ENCODE data around the gene P2RY2.

DNA sequence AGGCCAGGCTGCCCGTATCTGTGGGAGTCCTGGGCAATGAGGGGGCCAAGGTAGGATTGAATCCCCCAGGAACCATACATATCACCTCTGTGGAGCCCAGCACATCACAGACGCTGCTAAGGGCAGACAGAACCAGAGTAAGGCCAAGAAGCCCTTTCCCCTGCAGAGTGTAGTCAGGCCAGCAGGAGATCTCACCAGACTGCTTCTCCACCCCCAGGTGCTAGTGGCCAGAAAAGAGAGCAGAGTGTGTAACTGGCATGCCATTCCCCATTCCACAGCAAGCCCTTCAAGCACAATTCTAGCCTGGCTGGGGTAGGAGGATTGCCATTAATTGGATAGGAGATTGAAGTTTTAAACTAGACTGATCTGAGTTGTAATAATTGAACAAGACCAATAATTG is 47.9 kb upstream of the P2RY2 start:
- no peak for TF ChIP-seq EP300 (IDR thresholded peaks at IDR 0.05; ENCODE audit: borderline replicate concordance in 1 of 2, low read depth in 1 of 2, low read length in 1 of 2)
- no peak for TF ChIP-seq RAD21 (IDR thresholded peaks at IDR 0.05; ENCODE audit: low read length)
- TF ChIP-seq, protein P1, sequence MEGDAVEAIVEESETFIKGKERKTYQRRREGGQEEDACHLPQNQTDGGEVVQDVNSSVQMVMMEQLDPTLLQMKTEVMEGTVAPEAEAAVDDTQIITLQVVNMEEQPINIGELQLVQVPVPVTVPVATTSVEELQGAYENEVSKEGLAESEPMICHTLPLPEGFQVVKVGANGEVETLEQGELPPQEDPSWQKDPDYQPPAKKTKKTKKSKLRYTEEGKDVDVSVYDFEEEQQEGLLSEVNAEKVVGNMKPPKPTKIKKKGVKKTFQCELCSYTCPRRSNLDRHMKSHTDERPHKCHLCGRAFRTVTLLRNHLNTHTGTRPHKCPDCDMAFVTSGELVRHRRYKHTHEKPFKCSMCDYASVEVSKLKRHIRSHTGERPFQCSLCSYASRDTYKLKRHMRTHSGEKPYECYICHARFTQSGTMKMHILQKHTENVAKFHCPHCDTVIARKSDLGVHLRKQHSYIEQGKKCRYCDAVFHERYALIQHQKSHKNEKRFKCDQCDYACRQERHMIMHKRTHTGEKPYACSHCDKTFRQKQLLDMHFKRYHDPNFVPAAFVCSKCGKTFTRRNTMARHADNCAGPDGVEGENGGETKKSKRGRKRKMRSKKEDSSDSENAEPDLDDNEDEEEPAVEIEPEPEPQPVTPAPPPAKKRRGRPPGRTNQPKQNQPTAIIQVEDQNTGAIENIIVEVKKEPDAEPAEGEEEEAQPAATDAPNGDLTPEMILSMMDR (IDR thresholded peaks at IDR 0.05) = no peak
- TF ChIP-seq, protein P2, sequence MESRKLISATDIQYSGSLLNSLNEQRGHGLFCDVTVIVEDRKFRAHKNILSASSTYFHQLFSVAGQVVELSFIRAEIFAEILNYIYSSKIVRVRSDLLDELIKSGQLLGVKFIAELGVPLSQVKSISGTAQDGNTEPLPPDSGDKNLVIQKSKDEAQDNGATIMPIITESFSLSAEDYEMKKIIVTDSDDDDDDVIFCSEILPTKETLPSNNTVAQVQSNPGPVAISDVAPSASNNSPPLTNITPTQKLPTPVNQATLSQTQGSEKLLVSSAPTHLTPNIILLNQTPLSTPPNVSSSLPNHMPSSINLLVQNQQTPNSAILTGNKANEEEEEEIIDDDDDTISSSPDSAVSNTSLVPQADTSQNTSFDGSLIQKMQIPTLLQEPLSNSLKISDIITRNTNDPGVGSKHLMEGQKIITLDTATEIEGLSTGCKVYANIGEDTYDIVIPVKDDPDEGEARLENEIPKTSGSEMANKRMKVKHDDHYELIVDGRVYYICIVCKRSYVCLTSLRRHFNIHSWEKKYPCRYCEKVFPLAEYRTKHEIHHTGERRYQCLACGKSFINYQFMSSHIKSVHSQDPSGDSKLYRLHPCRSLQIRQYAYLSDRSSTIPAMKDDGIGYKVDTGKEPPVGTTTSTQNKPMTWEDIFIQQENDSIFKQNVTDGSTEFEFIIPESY (IDR thresholded peaks at IDR 0.05; ENCODE audit: borderline replicate concordance, low read depth) = no peak
- TF ChIP-seq FOSL2 (IDR thresholded peaks at IDR 0.05; ENCODE audit: borderline replicate concordance, low read depth) = no peak
- TF ChIP-seq POLR2AphosphoS5 (IDR thresholded peaks at IDR 0.05; ENCODE audit: low read depth, low read length) = no peak
- TF ChIP-seq, protein P3, sequence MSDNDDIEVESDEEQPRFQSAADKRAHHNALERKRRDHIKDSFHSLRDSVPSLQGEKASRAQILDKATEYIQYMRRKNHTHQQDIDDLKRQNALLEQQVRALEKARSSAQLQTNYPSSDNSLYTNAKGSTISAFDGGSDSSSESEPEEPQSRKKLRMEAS (IDR thresholded peaks at IDR 0.05; ENCODE audit: low read depth) = no peak
- TF ChIP-seq JUND (IDR thresholded peaks at IDR 0.05) = no peak
- TF ChIP-seq TEAD4 (IDR thresholded peaks at IDR 0.05; ENCODE audit: borderline replicate concordance, insufficient read depth) = no peak
